GM21786 (cell line): ENCODE data around the gene FIGNL2.

Source experiments
- ATAC-seq: cut with Tn5 transposase; IDR thresholded peaks from one replicate; pipeline ENCODE4 v1.9.1; 2021; ENCODE audit not compliant: unreplicated experiment

The FIGNL2 gene

GRCh38 chr12:51777973-51778372 lies 70.5 kb downstream of the FIGNL2 start:
- ATAC-seq = no peak

- ATAC-seq = no peak
Observed at GRCh38 chr12:51777457-51777856, 71.1 kb downstream of the FIGNL2 start.

GRCh38 chr12:51774933-51775332 lies 73.6 kb downstream of the FIGNL2 start:
- ATAC-seq = no peak

GRCh38 chr12:51773145-51773869 lies 75.2 kb downstream of the FIGNL2 start:
- no peak for ATAC-seq

- ATAC-seq = no peak
Observed at GRCh38 chr12:51771008-51771407, 77.5 kb downstream of the FIGNL2 start.
